Measurements from ENCODE around the gene GIPC3. TPM values are rescaled to one million over a fixed set of nuclear protein-coding genes. Genes with fewer than 3 reads are reported as not detected.

The GIPC3 gene
- total and polyA plus RNA-seq, 2 of the 8 experiments (the other 6 are each of a cell fraction or from before 2014, with no cell fraction given): 1.0 to 1.2 TPM

GRCh38 chr19:3573162-3573857 lies 12.0 kb upstream of the GIPC3 start (continued):
- TF ChIP-seq SRF (IDR thresholded peaks at IDR 0.05; ENCODE audit: low read depth, low read length): no peak
- no peak for TF ChIP-seq SIX5 (IDR thresholded peaks at IDR 0.05; ENCODE audit: low read depth, low read length)
- no peak for TF ChIP-seq MAFK (IDR thresholded peaks at IDR 0.05; ENCODE audit: low read depth, low read length)
- peak; percentile 48 for TF ChIP-seq KDM4A (IDR thresholded peaks at IDR 0.05; ENCODE audit: low read depth, low read length, severe bottlenecking)
- no peak for TF ChIP-seq JUN (IDR thresholded peaks at IDR 0.05; ENCODE audit: low read depth, low read length)
- no peak for TF ChIP-seq POU5F1 (IDR thresholded peaks at IDR 0.05; ENCODE audit: low read depth, low read length)
- TF ChIP-seq CBX5 (IDR thresholded peaks at IDR 0.05; ENCODE audit: low read depth, low read length): no peak
- no peak for TF ChIP-seq CTBP2 (IDR thresholded peaks at IDR 0.05; ENCODE audit: borderline replicate concordance, insufficient read depth, insufficient read length, low read length)
- no peak for TF ChIP-seq MAX (IDR thresholded peaks at IDR 0.05)
